AG20443 (cell line): ENCODE results near the gene APLP2.
"Not testable (repeated sequence)": the region's sequence is repeated elsewhere in the genome, so short reads cannot be mapped to it uniquely, and the experiment has no call there.

Experiments
- DNase-seq: peaks from one replicate; pipeline ENCODE4 v3.0.0; 2012; ENCODE audit warnings: low spot score, mixed read lengths

APLP2 gene

GRCh38 chr11:130069659-130070108, at the start of gene APLP2:
Gene APLP2 (plus strand): TSS chr11:130069894. CDS start chr11:130069978, 84 bp downstream.
- peak; percentile 98 for DNase-seq

DNA sequence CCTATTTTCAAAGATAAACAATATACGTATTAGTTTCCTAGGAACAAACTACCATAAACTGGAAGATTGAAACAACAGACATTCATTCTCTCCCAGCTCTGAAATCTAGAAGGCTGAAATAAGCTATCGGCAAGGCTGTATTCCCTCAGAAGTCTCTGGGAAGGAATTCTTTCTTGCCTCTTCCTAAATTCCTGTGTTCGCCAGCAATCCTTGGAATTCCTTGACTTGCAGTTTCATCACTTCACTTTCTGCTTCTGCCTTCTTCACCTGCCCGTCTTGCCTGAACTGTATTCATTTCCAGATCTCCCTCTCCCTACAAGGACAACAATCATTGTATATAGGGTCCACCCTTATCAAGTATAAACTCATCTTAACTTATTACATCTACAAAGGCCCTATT, 49.4 kb upstream of the APLP2 start:
- no peak for DNase-seq

DNA sequence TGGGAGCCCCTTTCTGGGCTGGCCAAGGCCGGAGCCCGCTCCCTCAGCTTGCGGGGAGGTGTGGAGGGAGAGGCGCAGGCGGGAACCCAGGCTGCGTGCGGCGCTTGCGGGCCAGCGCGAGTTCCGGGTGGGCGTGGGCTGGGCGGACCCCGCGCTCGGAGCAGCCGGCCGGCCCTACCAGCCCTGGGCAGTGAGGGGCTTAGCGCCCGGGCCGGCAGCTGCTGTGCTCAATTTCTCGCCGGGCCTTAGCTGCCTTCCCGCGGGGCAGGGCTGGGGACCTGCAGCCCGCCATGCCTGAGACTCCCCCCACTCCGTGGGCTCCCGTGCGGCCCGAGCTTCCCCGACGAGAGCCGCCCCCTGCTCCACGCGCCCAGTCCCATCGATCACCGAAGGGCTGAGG, 48.1 kb upstream of the APLP2 start:
- DNase-seq: not testable (repeated sequence)

DNA sequence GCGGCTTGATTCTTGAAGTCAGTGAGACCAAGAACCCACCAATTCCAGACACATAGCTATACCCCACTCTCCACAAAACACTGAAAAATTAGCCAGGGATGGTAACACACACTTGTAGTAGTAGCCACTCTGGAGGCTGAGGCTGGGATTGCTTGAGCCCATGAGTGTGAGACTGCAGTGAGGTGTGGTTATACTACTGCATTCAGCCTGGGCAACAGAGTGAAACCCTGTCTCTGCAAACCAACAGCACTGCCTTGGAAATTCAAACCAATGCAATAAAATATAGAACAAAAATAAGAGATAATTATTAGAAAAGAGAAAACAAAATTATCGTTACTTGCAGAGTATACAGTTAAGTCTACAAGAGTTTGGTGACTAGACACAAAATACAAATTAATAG, 46.9 kb upstream of the APLP2 start:
- DNase-seq: no peak

DNA sequence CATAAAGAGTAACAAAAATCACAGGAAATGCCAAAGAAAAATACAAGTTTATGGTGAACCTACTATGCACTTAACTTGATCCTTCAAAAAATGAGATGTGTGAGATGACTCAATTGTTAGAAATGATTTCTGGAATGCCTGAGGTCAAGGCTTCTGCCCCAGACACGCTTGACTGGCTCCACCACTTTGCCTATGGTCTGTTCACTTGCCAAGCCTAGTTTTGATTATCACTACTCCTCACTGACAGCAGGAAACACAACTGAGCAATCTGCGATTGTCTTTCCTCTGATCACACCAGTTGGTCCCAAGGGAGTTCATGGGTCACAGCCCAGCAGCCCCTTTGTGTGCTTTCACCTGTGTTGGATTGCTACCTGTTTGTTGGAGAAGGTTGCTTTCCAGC, 46.5 kb upstream of the APLP2 start:
- peak; percentile 75 for DNase-seq

- peak; percentile 36 for DNase-seq
Measured at GRCh38 chr11:130024361-130024760, 45.3 kb upstream of the APLP2 start.

DNA sequence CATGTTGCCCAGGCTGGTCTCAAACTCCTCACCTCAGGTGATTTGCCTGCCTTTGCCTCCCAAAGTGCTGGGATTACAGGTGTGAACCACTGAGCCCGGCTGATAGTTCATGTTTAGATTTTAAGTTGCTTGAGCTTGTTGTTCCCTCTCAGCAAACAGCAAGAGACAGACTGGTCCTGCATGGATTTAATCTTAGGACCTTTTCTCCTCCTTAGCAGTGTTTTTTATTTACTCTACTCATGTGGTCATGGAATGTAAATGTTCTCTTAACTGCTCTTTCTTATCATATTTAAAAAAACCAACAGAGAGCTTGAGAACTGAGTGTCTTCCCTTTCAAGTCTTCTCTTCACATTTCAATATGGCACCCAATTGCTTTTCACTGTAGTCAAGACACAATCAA, 44.3 kb upstream of the APLP2 start:
- DNase-seq: no peak

DNA sequence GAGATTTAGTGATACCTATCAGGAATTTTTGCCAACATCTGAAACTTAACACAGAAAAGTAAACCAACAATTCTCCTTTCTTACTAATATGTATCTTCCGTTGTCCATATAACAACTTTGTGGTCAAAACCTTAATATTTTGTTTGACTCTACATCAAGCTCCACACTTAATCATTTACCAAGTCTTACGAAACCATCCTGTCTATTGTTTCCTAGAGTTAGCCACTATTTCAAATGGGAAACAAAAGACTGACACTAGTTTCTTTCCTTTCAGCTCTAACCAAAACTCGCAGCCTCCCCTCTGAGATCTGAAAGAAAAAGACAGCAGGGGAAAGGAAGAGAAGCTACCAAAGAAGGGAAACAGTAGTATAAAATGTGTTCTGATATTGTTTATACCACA, 40.6 kb upstream of the APLP2 start:
- no peak for DNase-seq

DNA sequence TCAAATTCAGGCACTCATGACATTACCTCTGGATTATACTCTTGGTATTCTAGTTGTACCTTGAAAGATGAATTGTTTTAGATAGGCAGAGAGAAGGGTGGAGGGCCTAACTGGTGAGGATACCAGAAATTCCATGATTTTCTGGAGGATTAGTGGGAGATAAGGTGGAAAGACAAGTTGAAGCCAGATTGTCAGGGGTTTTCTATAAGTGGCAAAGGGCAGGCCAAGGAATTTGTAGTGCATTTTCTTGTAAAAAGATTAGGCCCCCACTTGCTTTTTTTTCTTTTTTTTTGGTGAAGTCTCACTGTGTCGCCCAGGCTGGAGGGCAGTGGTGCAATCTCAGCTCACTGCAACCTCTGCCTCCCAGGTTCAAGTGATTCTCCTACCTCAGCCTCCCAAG, 38.6 kb upstream of the APLP2 start:
- DNase-seq: no peak

DNA sequence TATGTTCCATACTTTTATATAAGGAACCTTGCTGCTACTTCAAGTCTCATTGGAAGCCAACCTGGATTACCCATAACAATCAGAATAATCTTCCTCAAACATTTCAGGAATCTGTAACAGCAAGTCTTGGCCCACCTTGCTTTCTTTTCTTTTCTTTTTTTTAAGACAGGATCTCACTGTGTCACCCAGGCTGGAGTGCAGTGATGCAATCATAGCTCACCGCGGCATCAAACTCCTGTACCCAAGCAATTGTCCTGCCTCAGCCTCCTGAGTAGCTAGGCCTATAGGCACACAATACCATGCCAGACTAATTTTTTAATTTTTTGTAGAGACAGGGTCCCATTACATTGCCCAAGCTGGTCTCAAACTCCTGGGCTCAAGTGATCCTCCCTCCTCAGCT, 37.7 kb upstream of the APLP2 start:
- no peak for DNase-seq

DNA sequence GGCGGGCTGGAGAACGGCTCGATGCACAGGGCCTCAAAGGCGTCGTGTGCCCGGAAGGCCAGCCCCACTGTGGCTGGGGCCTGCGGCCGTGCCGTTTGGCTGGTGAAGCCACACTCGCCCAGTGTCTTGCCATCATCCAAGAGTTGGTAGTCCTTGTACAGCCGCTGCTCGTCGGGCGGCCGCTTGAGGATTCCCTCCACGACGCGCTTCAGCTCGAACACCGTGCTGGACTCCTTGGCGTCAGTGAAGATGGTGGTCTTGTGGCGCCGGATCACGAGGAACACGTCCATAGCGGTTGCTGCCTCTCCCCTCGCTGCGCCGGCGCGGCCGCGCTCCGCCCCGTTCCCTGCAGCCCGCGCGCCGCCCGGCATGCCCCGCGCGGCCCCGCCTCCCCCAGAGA, 36.8 kb upstream of the APLP2 start:
- no peak for DNase-seq

DNA sequence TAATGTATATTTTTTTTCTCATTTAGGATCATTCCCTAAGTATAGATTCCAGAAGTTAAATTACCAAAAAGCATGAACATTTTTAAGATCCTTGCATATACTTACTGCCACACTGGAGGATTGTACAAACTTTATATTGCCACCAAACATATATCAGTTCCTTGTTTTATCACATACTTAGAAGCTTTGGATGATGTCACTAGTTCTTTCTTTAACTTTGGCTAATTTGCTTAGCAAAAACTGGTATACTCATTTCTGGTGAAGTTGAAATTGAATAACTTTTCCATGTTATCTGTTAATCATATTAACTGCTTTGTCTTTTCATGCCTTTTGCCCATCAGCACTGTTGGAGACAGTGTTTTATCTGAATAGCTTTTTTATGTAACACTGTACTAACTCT, 35.5 kb upstream of the APLP2 start:
- DNase-seq: no peak

DNA sequence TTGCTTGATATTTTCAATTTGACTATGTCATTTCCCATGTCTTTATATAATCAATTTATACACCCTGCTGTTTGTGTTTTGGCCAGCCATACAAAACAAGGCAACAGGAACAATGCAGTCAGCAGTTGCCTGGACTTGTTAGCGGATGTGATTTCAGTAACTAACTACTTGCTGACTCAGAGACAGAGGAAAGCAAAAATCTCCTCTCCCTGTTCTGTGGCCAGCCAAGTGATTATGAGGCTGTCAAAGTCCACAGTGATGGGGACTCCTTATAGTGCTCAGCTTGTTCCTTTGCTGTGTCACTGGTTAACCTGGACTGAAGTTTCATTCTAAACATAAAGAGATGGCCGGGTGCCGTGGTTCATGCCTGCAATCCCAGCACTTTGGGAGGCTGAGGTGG, 32.6 kb upstream of the APLP2 start:
- DNase-seq: peak; percentile 82

GRCh38 chr11:130037881-130038585, 31.7 kb upstream of the APLP2 start:
- peak; percentile 15 for DNase-seq

GRCh38 chr11:130040281-130040940, 29.3 kb upstream of the APLP2 start:
- DNase-seq: no peak

GRCh38 chr11:130042093-130042591, 27.6 kb upstream of the APLP2 start:
- peak; percentile 80 for DNase-seq

DNA sequence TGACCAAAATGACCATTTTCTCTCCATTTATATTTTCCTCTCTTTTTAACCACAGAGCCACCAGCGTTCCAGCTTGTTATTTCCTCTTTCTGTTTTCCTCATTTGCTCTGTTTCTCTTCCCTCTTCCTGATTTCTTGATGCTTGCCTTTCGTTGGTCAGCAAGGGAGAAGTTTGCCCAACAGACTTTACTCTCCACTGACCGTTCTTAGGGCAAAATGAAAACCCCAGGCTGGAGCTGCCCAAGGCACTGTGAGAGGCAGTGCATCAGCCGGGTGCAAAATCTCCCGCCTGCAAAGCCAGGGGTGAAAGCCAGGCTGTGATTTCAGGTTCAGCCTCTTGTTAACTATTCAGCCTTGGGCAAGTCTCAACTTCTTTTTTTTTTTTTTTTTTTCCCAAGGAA, 26.1 kb upstream of the APLP2 start:
- no peak for DNase-seq

DNA sequence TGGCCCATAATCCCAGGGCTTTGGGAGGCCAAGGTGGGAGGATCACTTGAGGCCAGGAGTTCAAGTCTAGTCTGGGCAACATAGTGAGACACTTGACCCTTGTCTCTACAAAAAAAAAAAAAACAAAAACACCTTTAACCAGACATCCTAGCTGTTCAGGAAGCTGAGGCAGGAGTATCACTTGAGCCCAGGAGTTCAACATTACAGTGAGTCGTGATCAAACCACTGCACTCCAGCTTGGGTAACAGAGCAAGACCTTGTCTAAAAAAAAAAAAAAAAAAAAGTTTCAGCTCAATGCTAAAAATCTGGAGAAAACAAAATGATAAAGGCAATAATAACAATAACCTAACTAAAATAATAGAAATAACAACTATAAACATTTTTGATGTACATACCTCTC, 22.6 kb upstream of the APLP2 start:
- DNase-seq: no peak

- no peak for DNase-seq
Measured at GRCh38 chr11:130049328-130049771, 20.3 kb upstream of the APLP2 start.

- DNase-seq: peak; percentile 14
Measured at GRCh38 chr11:130050257-130050656, 19.4 kb upstream of the APLP2 start.

DNA sequence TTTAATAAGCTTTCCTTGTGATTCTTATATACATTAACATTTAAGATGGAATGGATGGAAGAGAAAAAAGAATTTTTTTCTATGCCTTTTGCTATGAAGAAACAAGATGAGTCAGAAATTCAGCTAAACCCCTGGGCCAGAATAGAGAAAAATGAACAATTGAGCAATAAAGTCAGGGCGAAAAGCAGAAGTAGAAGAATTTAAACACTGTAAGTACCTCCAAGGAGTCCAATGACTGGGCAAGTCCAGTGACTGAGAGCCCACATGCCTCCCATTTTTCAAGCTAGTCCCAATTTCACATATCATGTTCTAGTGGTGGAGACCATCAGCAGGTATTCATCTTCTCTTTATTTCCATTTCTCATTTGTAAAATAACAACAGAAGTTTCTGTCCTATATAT, 18.6 kb upstream of the APLP2 start:
- DNase-seq: peak; percentile 37

DNA sequence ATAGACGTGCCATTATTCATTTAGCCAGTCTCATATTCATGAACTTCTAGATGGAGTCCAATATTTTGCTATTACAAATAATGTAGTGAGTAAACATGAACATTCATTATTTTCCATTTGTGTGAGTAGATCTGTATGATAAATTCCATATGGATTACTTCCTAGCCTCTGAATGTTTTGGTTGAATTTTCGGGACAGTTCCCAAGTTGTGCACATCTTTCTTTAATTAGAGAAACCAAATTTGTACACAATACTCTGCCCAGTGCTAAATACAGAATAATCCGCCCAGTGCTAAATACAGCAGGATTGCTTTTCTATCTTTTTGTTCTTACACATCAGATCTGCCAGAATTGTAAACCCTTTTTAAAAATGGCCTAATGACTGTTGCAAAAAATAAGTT, 17.1 kb upstream of the APLP2 start:
- peak; percentile 18 for DNase-seq

DNA sequence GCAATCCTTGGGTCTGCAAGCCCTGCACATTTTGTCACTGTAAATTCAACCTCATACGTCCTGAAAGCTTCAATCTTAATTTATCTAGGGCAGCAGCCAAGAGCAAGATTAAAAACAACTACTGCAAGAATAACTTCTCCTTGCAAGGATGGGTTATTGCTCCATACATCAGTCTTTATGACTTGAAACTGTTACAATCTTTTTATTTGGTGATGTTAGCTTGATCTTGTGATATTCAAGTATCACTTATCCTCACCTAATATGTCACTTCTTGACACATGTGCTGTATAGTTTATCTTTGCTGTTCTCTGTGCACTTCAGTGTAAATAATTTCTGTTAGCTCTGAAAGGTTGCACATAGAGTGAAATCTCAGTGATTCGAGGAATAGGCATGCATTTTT, 14.7 kb upstream of the APLP2 start:
- DNase-seq: no peak

GRCh38 chr11:130055617-130056016, 14.1 kb upstream of the APLP2 start:
- DNase-seq: peak; percentile 67
